Measurements from ENCODE around the gene THRAP3. TPM values are rescaled to one million over a fixed set of nuclear protein-coding genes. Genes with fewer than 3 reads are reported as not detected.

Gene THRAP3
- total and polyA plus RNA-seq, 2 experiments from 2014 or later = 127 to 161 TPM

GRCh38 chr1:36320767-36321118, 96.5 kb downstream of the THRAP3 start:
- Mint-ChIP-seq H3K27me3 (ENCODE audit: insufficient read depth, low read depth, poor library complexity) (peaks cover 35% of the 10 kb centered on the region), H3K9me3 (no peaks in the 10 kb centered on the region), H3K27ac (peak overlapping the region; percentile 54), H3K4me3 (peak overlapping the region; percentile 80), H3K36me3 (ENCODE audit: low read depth) (peaks cover under 1% of the 10 kb centered on the region), H3K4me1 (peaks cover 15% of the 10 kb centered on the region)
- Histone ChIP-seq H3F3A (replicated peaks; ENCODE audit: low read depth) (peaks cover 22% of the 10 kb centered on the region), H3K27me3 (ENCODE audit: insufficient read depth) (peaks cover 47% of the 10 kb centered on the region), H3K27ac (ENCODE audit: low read depth) (peak overlapping the region; percentile 90), H4K20me1 (replicated peaks; ENCODE audit: insufficient read depth) (no peaks in the 10 kb centered on the region), H3K4me2 (peak overlapping the region; percentile 94), H3K79me2 (replicated peaks; ENCODE audit: insufficient read depth) (no peaks in the 10 kb centered on the region), H3K4me3 (peak overlapping the region; percentile 88), H3K36me3 (ENCODE audit: insufficient read depth) (no peaks in the 10 kb centered on the region), H3K4me1 (ENCODE audit: insufficient read depth) (peaks cover 18% of the 10 kb centered on the region), H2AFZ (peak overlapping the region; percentile 83), H3K9me2 (ENCODE audit: insufficient read depth) (no peaks in the 10 kb centered on the region; the same call in 1 of the 2 replicates)
- DNase-seq (ENCODE audit: low spot score) = peak; percentile 68
- TF ChIP-seq ZNF462 (CRISPR knock-in tag; IDR thresholded peaks at IDR 0.05) = no peak
- peak; percentile 7 for ATAC-seq

- H3K36me3 ChIP-seq (ENCODE audit: insufficient read depth) = no peaks in the 10 kb centered on the region
- ATAC-seq (peak; percentile 40), DNase-seq (ENCODE audit: low spot score) (peak; percentile 98)
- no peaks in the 10 kb centered on the region; the same call in 1 of the 2 replicates for H3K9me2 ChIP-seq (ENCODE audit: insufficient read depth)
- H3F3A ChIP-seq (replicated peaks; ENCODE audit: low read depth) = peaks cover 22% of the 10 kb centered on the region
- no peaks in the 10 kb centered on the region for H4K20me1 ChIP-seq (replicated peaks; ENCODE audit: insufficient read depth)
- peak overlapping the region; percentile 90 for H3K27ac ChIP-seq (ENCODE audit: low read depth)
- peak overlapping the region; percentile 88 for H3K4me3 ChIP-seq
- H2AFZ ChIP-seq = peak overlapping the region; percentile 66; the same call in 1 of the 2 replicates
- Mint-ChIP-seq H3K27me3 (ENCODE audit: insufficient read depth, low read depth, poor library complexity) (peaks cover 35% of the 10 kb centered on the region), H3K4me3 (peak overlapping the region; percentile 80), H3K36me3 (ENCODE audit: low read depth) (peaks cover 3% of the 10 kb centered on the region; the same call in 2 of the 3 replicates), H3K27ac (peak overlapping the region; percentile 76), H3K4me1 (peaks cover 15% of the 10 kb centered on the region), H3K9me3 (no peaks in the 10 kb centered on the region)
- H3K27me3 ChIP-seq (ENCODE audit: insufficient read depth) = peaks cover 47% of the 10 kb centered on the region
- peaks cover 18% of the 10 kb centered on the region for H3K4me1 ChIP-seq (ENCODE audit: insufficient read depth)
- H3K79me2 ChIP-seq (replicated peaks; ENCODE audit: insufficient read depth) = no peaks in the 10 kb centered on the region
- H3K4me2 ChIP-seq = peak overlapping the region; percentile 94
- TF ChIP-seq EZH2phosphoT487 (IDR thresholded peaks at IDR 0.05; ENCODE audit: unreplicated experiment) (no peak), REST (IDR thresholded peaks at IDR 0.05; ENCODE audit: unreplicated experiment) (peak; percentile 8), ZNF114 (CRISPR knock-in tag; IDR thresholded peaks at IDR 0.05) (no peak), NANOG (IDR thresholded peaks at IDR 0.05; ENCODE audit: borderline replicate concordance) (no peak), JUNB (IDR thresholded peaks at IDR 0.05; ENCODE audit: unreplicated experiment) (no peak), EZH2 (IDR thresholded peaks at IDR 0.05; ENCODE audit: low read depth, unreplicated experiment) (peak; percentile 11), CREB1 (CRISPR knock-in tag; IDR thresholded peaks at IDR 0.05; ENCODE audit: low read depth) (no peak), POLR2AphosphoS5 (IDR thresholded peaks at IDR 0.05; ENCODE audit: low read depth) (peak; percentile 83)
- TF ChIP-seq, protein P1, sequence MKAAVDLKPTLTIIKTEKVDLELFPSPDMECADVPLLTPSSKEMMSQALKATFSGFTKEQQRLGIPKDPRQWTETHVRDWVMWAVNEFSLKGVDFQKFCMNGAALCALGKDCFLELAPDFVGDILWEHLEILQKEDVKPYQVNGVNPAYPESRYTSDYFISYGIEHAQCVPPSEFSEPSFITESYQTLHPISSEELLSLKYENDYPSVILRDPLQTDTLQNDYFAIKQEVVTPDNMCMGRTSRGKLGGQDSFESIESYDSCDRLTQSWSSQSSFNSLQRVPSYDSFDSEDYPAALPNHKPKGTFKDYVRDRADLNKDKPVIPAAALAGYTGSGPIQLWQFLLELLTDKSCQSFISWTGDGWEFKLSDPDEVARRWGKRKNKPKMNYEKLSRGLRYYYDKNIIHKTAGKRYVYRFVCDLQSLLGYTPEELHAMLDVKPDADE (IDR thresholded peaks at IDR 0.05) = no peak
Measured at GRCh38 chr1:36321119-36321951, 97.1 kb downstream of the THRAP3 start.
